ENCODE results near the gene DAB1. TPM values are rescaled to one million over a fixed set of nuclear protein-coding genes. Genes with fewer than 3 reads are reported as not detected.

The DAB1 gene
- total RNA-seq, 1 donor from 2014 or later = 1.9 TPM

DNA sequence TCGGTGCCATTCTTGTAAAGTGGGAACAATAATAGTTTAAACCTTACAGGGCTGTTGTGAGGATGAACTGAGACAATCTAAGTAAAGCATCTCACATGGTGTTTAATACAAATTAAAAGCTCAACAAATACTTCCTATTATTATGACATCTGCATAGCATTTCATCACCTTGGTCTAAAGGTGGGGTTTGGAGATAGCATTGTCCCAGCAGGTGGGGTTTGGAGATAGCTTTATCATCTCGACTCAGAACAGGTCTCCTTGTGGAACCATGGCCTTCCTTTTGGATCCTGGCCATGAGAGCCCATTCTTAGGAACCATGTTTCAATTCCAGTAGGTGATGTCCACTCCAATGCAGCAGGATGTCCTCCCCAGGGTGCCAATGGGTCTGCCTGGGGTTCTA lies 437.5 kb downstream of the DAB1 start:
- Mint-ChIP-seq H3K4me3 (no peak overlapping the region), H3K4me1 (no peaks in the 10 kb centered on the region), H3K27ac (no peak overlapping the region), H3K27me3 (ENCODE audit: low read depth) (peaks cover 14% of the 10 kb centered on the region), H3K36me3 (no peaks in the 10 kb centered on the region), H3K9me3 (peaks cover 3% of the 10 kb centered on the region)
- TF ChIP-seq, protein P1, sequence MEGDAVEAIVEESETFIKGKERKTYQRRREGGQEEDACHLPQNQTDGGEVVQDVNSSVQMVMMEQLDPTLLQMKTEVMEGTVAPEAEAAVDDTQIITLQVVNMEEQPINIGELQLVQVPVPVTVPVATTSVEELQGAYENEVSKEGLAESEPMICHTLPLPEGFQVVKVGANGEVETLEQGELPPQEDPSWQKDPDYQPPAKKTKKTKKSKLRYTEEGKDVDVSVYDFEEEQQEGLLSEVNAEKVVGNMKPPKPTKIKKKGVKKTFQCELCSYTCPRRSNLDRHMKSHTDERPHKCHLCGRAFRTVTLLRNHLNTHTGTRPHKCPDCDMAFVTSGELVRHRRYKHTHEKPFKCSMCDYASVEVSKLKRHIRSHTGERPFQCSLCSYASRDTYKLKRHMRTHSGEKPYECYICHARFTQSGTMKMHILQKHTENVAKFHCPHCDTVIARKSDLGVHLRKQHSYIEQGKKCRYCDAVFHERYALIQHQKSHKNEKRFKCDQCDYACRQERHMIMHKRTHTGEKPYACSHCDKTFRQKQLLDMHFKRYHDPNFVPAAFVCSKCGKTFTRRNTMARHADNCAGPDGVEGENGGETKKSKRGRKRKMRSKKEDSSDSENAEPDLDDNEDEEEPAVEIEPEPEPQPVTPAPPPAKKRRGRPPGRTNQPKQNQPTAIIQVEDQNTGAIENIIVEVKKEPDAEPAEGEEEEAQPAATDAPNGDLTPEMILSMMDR (IDR thresholded peaks at IDR 0.05; ENCODE audit: unreplicated experiment) = no peak
- DNase-seq (ENCODE audit: low spot score in 2 of 2, unreplicated experiment in 2 of 2) = no peak

DNA sequence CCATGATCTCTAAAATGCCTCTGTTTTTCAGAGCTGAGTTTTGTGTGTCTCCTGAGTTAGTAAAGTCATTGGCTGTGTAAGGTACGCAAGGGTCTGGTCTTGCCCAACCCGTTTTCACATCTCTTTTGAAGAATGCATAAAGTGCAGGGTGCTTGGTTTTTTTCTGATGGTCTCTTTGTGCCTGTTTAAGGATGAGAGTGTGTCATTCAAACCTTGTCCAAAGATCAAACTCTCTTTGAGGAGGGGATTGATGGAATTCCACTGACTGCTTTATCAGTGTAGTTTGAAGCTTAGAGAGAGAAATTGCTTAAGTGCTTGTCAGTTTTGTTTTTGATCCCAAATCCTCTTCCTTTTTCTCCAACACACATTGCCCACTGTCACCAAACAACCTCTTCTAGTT lies 438.0 kb downstream of the DAB1 start:
- peaks cover 18% of the 10 kb centered on the region for H3K27me3 Mint-ChIP-seq (ENCODE audit: low read depth)
- no peaks in the 10 kb centered on the region for H3K4me1 Mint-ChIP-seq
- peaks cover 3% of the 10 kb centered on the region for H3K9me3 Mint-ChIP-seq
- DNase-seq (ENCODE audit: low spot score in 2 of 2, unreplicated experiment in 2 of 2) = no peak
- H3K27ac Mint-ChIP-seq = no peak overlapping the region
- TF ChIP-seq, protein P1 (IDR thresholded peaks at IDR 0.05; ENCODE audit: unreplicated experiment) = no peak
- no peak overlapping the region for H3K4me3 Mint-ChIP-seq
- no peaks in the 10 kb centered on the region for H3K36me3 Mint-ChIP-seq

DNA sequence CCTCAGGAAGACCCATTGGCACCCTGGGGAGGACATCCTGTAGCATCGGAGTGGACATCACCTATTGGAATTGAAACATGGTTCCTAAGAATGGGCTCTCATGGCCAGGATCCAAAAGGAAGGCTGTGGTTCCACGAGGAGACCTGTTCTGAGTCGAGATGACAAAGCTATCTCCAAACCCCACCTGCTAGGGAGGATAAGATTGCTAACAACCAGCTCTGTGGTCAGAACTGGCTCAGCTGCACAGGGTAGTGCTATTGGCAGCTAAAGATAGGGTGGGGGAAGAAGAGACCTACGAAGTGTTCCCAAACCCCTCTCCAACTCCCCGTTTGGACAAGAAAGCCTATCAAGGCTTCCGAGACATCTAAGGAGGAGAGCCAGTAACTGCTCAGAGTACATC lies 440.4 kb downstream of the DAB1 start:
- Mint-ChIP-seq H3K9me3 (no peaks in the 10 kb centered on the region), H3K27me3 (ENCODE audit: low read depth) (peaks cover 34% of the 10 kb centered on the region), H3K27ac (no peak overlapping the region), H3K4me3 (no peak overlapping the region), H3K4me1 (no peaks in the 10 kb centered on the region), H3K36me3 (no peaks in the 10 kb centered on the region)
- no peak for DNase-seq (ENCODE audit: low spot score in 2 of 2, unreplicated experiment in 2 of 2)
- TF ChIP-seq, protein P1 (IDR thresholded peaks at IDR 0.05; ENCODE audit: unreplicated experiment) = no peak

DNA sequence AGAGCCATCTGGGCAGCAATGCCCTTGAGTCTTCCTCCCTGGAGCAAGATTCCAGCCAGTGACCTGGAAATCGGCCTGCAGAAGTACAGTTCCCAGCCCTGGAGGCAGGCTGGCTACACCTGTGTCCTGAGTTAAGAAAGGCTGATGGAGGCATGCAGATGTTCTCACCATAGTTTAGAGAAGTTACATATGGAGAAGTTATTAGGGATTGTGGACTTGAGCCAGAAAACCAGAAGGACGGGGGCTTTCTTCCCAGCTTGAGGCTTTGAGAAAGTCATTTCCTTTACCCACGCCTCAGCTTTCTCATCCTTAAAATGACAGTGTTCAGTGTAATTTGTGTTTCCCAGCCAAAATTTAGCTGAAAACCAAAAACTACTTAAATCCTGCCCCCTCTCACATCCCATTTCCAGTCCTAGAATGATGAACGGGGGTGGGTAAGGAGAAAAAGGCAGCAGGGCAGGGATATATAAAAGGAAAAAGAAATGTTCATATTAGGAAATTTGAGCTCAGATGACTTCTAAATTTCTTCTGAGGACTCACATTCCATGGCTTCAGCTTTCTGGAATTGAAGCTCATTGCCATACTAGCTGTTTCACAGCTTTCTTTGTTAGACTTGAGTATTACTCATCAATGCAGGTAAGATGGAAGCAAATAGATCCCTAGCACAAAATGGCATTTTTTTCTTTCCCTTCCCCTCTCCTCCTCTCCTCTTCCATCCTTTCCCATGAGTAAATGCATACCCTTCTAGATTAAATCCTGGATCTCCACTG lies 443.7 kb downstream of the DAB1 start:
- H3K27ac Mint-ChIP-seq = no peak overlapping the region
- peaks cover 59% of the 10 kb centered on the region for H3K27me3 Mint-ChIP-seq (ENCODE audit: low read depth)
- H3K9me3 Mint-ChIP-seq = no peaks in the 10 kb centered on the region
- no peak for DNase-seq (ENCODE audit: low spot score in 2 of 2, unreplicated experiment in 2 of 2)
- no peaks in the 10 kb centered on the region for H3K36me3 Mint-ChIP-seq
- TF ChIP-seq, protein P1 (IDR thresholded peaks at IDR 0.05; ENCODE audit: unreplicated experiment) = no peak
- H3K4me1 Mint-ChIP-seq = no peaks in the 10 kb centered on the region
- H3K4me3 Mint-ChIP-seq = no peak overlapping the region

DNA sequence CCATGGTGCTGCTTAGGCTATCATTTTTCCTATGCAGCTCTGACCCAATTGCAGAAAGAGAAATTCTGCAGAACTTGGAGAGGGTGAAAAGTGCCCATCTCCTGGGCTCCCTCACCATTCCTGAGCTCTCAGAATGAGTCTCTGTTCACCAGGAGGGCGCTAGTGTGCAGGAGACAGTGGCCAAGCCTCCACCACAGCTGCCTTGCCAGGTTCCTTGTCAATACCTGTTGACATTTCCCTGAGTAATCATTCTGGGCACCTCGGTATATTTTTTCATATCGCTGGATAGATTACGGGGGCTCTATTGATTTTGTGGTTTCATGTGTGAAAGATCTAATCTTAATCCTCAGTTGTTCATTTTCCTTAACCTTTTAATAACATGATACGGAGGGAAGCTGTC lies 445.0 kb downstream of the DAB1 start:
- Mint-ChIP-seq H3K27me3 (ENCODE audit: low read depth) (peaks cover 57% of the 10 kb centered on the region), H3K4me1 (no peaks in the 10 kb centered on the region), H3K4me3 (no peak overlapping the region), H3K36me3 (no peaks in the 10 kb centered on the region), H3K27ac (no peak overlapping the region), H3K9me3 (no peaks in the 10 kb centered on the region)
- no peak for DNase-seq (ENCODE audit: low spot score in 2 of 2, unreplicated experiment in 2 of 2)
- TF ChIP-seq, protein P1 (IDR thresholded peaks at IDR 0.05; ENCODE audit: unreplicated experiment) = no peak
